Lower leg skin (tissue), 4 donors: ENCODE data around the gene CHPF. TPM values are rescaled to one million over a fixed set of nuclear protein-coding genes. Genes with fewer than 3 reads are reported as not detected.

Experiments used
- DNase-seq, 2 donors: peaks; one replicate each; pipeline ENCODE4 v3.0.0-alpha.2; 2019; ENCODE audit warnings: low spot score in 2 of 2
- H3K4me3 ChIP-seq: fragments of 200-600 bp; sonication (generic); 2 replicates; pipeline ENCODE4 v1.5.1; 2017; ENCODE audit warnings: mild to moderate bottlenecking, low read depth; ENCODE audit not compliant: poor library complexity, severe bottlenecking
- CTCF ChIP-seq, 3 donors: fragments of 450-650 bp; IDR thresholded peaks; one replicate each; pipeline ENCODE4 v1.5.1; 2016; ENCODE audit warnings: antibody characterized with exemption in 3 of 3, mild to moderate bottlenecking in 3 of 3, moderate library complexity in 2 of 3
- POLR2A ChIP-seq, 2 donors: fragments of 450-650 bp; IDR thresholded peaks; one replicate each; pipeline ENCODE4 v1.6.1; 2016 to 2017; ENCODE audit warnings: antibody characterized with exemption in 2 of 2, mild to moderate bottlenecking in 1 of 2, moderate library complexity in 1 of 2
- WGBS, 2 donors: methylation state at CpG; one replicate each; pipeline ENCODE4 v1.1.5; 2018; 5-methylcytosine and 5-hydroxymethylcytosine counted together
- intact Hi-C: fragments of 100-400 bp; cut with DNase I; formaldehyde crosslinking; loops from one replicate; pipeline ENCODE4 v1.15.0; 2023; ENCODE audit warnings: low total_unique reads
- total RNA-seq, 4 donors: library from RNA; depleted of rRNA; stranded (reverse); fragments of >200 nt; gene quantifications; one replicate each; pipeline ENCODE4 v1.1.0, GENCODE V29; 2016

The CHPF gene
- total RNA-seq, 4 donors from 2014 or later = 37.8 to 73.1 (median 58.4) TPM

- intact Hi-C loops = no loop called here
- no peak for DNase-seq
- WGBS, 2 donors = 57 to 72% methylated on average over 10 to 11 of the region's 11 CpGs
- TF ChIP-seq CTCF (IDR thresholded peaks at IDR 0.05) (no peak), POLR2A (IDR thresholded peaks at IDR 0.05) (no peak)
- H3K4me3 ChIP-seq = no peak overlapping the region
Measured at GRCh38 chr2:219526320-219527075, 17.1 kb downstream of the CHPF start.

GRCh38 chr2:219525533-219526232, 17.9 kb downstream of the CHPF start:
- intact Hi-C loops = no loop called here
- DNase-seq = no peak

GRCh38 chr2:219524817-219525216, 18.8 kb downstream of the CHPF start:
- intact Hi-C loops = no loop called here
- WGBS, 2 donors = 90 to 97% methylated on average over 2 of the region's 2 CpGs
- DNase-seq = no peak
- TF ChIP-seq CTCF (IDR thresholded peaks at IDR 0.05) (no peak), POLR2A (IDR thresholded peaks at IDR 0.05) (no peak)
- no peak overlapping the region for H3K4me3 ChIP-seq

More at GRCh38 chr2:219525533-219526232, 17.9 kb downstream of the CHPF start:
- TF ChIP-seq CTCF (IDR thresholded peaks at IDR 0.05) (no peak), POLR2A (IDR thresholded peaks at IDR 0.05) (no peak)
- 65 to 68% methylated on average over 9 of the region's 9 CpGs for WGBS, 2 donors
- H3K4me3 ChIP-seq = no peak overlapping the region

- 35 to 36% methylated on average over 24 of the region's 24 CpGs for WGBS, 2 donors
- intact Hi-C loops = no loop called here
Measured at GRCh38 chr2:219523031-219523671, 20.5 kb downstream of the CHPF start.

More at GRCh38 chr2:219523031-219523671, 20.5 kb downstream of the CHPF start:
- H3K4me3 ChIP-seq = no peak overlapping the region
- no peak for DNase-seq
- TF ChIP-seq POLR2A (IDR thresholded peaks at IDR 0.05) (no peak), CTCF (IDR thresholded peaks at IDR 0.05) (no peak)
